NB4 (cell line): ENCODE measurements around the gene DDX54.

Experiments
- CTCF ChIP-seq: IDR thresholded peaks from one replicate; pipeline ENCODE4 v1.5.1; 2012; ENCODE audit warnings: low read depth, low read length
- MYC ChIP-seq: IDR thresholded peaks from 2 replicates; pipeline ENCODE4 v1.6.1; 2011; ENCODE audit warnings: low read depth, low read length
- POLR2A ChIP-seq: IDR thresholded peaks from 2 replicates; pipeline ENCODE4 v1.6.1; 2011; ENCODE audit warnings: mild to moderate bottlenecking; ENCODE audit not compliant: insufficient read length; ENCODE audit errors: extremely low read depth
- TF ChIP-seq, protein P1 (sequence below): IDR thresholded peaks from 2 replicates; pipeline ENCODE4 v1.6.1; 2011; ENCODE audit warnings: low read depth, low read length

GRCh38 chr12:113186033-113186365 lies 721 bp upstream of the DDX54 start:
- TF ChIP-seq CTCF = no peak
- TF ChIP-seq POLR2A = no peak
- TF ChIP-seq, protein P1, sequence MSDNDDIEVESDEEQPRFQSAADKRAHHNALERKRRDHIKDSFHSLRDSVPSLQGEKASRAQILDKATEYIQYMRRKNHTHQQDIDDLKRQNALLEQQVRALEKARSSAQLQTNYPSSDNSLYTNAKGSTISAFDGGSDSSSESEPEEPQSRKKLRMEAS = 0 out of 2 replicates have a peak, but pooled peaks have one; percentile 12
- TF ChIP-seq MYC = no peak
